Small intestine (tissue), 7 donors: ENCODE measurements around the gene MRPS6. TPM values are rescaled to one million over a fixed set of nuclear protein-coding genes. Genes with fewer than 3 reads are reported as not detected.

Experiments
- DNase-seq, 2 donors: peaks; one replicate each; pipeline versions ENCODE4 v3.0.0 to v3.0.0-alpha.2; 2013
- FAIRE-seq: peaks from 2 replicates; lab custom pipeline; 2012; peaks lifted over from hg19 to GRCh38; lab: Jason Lieb, UNC
- H3K27ac ChIP-seq, 3 donors: one replicate each; pipeline ENCODE4 v1.5.1; 2013; ENCODE audit warnings: low read length in 2 of 3, mild to moderate bottlenecking in 2 of 3, control low read depth in 1 of 3, inconsistent platforms in 1 of 3, low read depth in 1 of 3, moderate library complexity in 1 of 3
- H3K27me3 ChIP-seq, 3 donors: one replicate each; pipeline ENCODE4 v1.6.1; 2013; ENCODE audit warnings: low read length in 3 of 3, inconsistent platforms in 1 of 3; ENCODE audit not compliant: control insufficient read depth in 3 of 3, insufficient read depth in 3 of 3
- H3K36me3 ChIP-seq, 3 donors: one replicate each; pipeline ENCODE4 v1.6.1; 2013; ENCODE audit warnings: low read length in 3 of 3, inconsistent platforms in 1 of 3, low read depth in 1 of 3, mild to moderate bottlenecking in 1 of 3, moderate library complexity in 1 of 3; ENCODE audit not compliant: control insufficient read depth in 3 of 3, insufficient read depth in 2 of 3
- H3K4me1 ChIP-seq, 3 donors: one replicate each; pipeline ENCODE4 v1.6.1; 2013; ENCODE audit warnings: low read length in 2 of 3, inconsistent platforms in 1 of 3, low read depth in 1 of 3, mild to moderate bottlenecking in 1 of 3, moderate library complexity in 1 of 3; ENCODE audit not compliant: control insufficient read depth in 3 of 3, insufficient read depth in 2 of 3
- H3K4me3 ChIP-seq, 3 donors: one replicate each; pipeline ENCODE4 v1.5.1; 2013; ENCODE audit warnings: low read length in 3 of 3, control low read depth in 1 of 3, inconsistent platforms in 1 of 3, low read depth in 1 of 3, mild to moderate bottlenecking in 1 of 3, moderate library complexity in 1 of 3
- H3K9me3 ChIP-seq, 2 donors: one replicate each; pipeline ENCODE4 v1.6.1; 2013; ENCODE audit warnings: low read depth in 1 of 2, low read length in 1 of 2; ENCODE audit not compliant: control insufficient read depth in 2 of 2, insufficient read depth in 1 of 2
- WGBS, 3 donors: extraction: QIAGEN DNeasy Blood & Tissue Kit; methylation state at CpG; one replicate each; pipeline ENCODE4 v1.1.7; 2013; 5-methylcytosine and 5-hydroxymethylcytosine counted together
- polyA plus RNA-seq, 4 donors: library from polyadenylated mRNA; stranded (reverse) in 3 of 4; unstranded in 1 of 4; fragments of 200-250 nt in 3 of 4; fragments of 120-200 nt in 1 of 4; gene quantifications; one replicate each; pipeline versions ENCODE4 v1.2.1 to v1.2.3, GENCODE V29; 2013
- donor health status: healthy with polysubstance abuse.
- donor health status: control.
- donor health status: control.
- donor health status: Bipolar disorder and iron deficiency.
- donor health status: healthy.

MRPS6 gene
- polyA plus RNA-seq, 4 donors, result 47.0 to 118 (median 58.8) TPM

DNA sequence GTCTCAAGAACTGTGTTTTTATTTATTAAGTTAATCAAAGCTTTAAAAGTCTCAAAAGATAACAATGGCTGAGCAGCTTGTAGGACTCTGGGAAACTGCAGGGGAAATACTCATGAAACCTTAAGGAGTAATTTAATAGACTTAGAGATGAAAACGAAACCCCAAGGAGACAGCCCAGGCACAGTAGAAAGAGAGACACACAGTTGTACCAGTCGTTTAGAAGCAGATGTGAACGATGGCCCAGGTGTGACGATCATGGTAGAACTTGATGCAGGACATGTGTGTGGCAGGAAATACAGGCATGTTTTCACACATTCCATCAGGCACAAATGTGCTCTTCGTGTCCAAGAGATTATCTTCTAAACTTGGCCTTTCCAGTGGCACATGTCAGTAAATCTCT lies 21.2 kb upstream of the MRPS6 start:
- no peaks in the 10 kb centered on the region for H3K9me3 ChIP-seq
- no peak for DNase-seq
- no peaks in the 10 kb centered on the region for H3K27me3 ChIP-seq
- no peaks in the 10 kb centered on the region for H3K36me3 ChIP-seq
- no peak overlapping the region for H3K27ac ChIP-seq
- FAIRE-seq, result no peak
- H3K4me3 ChIP-seq, result no peak overlapping the region
- WGBS, 3 donors, result 81 to 86% (median 84%) methylated on average over 5 of the region's 5 CpGs
- peaks cover 0 to 7% (median 0%) of the 10 kb centered on the region in 3 donors for H3K4me1 ChIP-seq

- Histone ChIP-seq H3K9me3 (no peaks in the 10 kb centered on the region), H3K4me1 (peaks cover 0 to 7% (median 0%) of the 10 kb centered on the region in 3 donors), H3K27me3 (no peaks in the 10 kb centered on the region), H3K27ac (no peak overlapping the region), H3K36me3 (no peaks in the 10 kb centered on the region), H3K4me3 (no peak overlapping the region)
- 44 to 71% (median 57%) methylated on average over 4 of the region's 4 CpGs for WGBS, 3 donors
- DNase-seq (peak in 1 of 2 donors; percentile 39), FAIRE-seq (no peak)
Observed at GRCh38 chr21:34054259-34054658, 19.1 kb upstream of the MRPS6 start.

GRCh38 chr21:34055615-34056014 lies 17.8 kb upstream of the MRPS6 start:
- 56 to 70% (median 58%) methylated on average over 4 to 5 of the region's 5 CpGs for WGBS, 3 donors
- Histone ChIP-seq H3K36me3 (no peaks in the 10 kb centered on the region), H3K4me1 (peaks cover 0 to 7% (median 0%) of the 10 kb centered on the region in 3 donors), H3K27ac (peak overlapping the region; percentile 52 to 61 (median 57)), H3K27me3 (no peaks in the 10 kb centered on the region), H3K4me3 (no peak overlapping the region), H3K9me3 (no peaks in the 10 kb centered on the region)
- DNase-seq (peak; percentile 67 to 92), FAIRE-seq (no peak)

DNA sequence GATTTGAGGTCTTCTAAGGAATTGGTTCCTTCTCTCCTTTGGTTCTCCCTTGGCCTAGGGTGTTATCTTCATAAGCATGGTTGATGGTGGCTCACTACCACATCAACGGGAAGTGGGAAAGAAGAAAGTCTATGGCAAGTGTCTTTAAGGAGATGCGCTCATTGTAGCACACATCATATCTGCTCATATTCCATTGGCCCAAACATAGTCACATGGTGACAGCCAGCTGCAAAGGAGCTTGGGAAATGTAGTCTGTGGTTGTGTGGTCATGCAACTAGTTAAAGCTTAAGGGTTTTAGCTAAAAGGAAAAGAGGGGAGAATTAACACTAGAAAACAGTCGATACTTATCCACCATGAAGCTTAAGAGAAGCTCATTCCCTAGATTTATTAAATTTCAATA lies 11.4 kb upstream of the MRPS6 start:
- H3K4me3 ChIP-seq, result no peak overlapping the region
- WGBS, 3 donors, result 86 to 92% (median 86%) methylated on average over 3 of the region's 3 CpGs
- H3K27me3 ChIP-seq, result no peaks in the 10 kb centered on the region
- H3K36me3 ChIP-seq, result no peaks in the 10 kb centered on the region
- no peak overlapping the region for H3K27ac ChIP-seq
- no peaks in the 10 kb centered on the region for H3K4me1 ChIP-seq
- FAIRE-seq (no peak), DNase-seq (peak in 1 of 2 donors; percentile 27)
- no peaks in the 10 kb centered on the region for H3K9me3 ChIP-seq

GRCh38 chr21:34065027-34065426 lies 8.4 kb upstream of the MRPS6 start:
- no peaks in the 10 kb centered on the region for H3K9me3 ChIP-seq
- 73 to 79% (median 74%) methylated on average over 3 of the region's 3 CpGs for WGBS, 3 donors
- no peak for DNase-seq
- H3K27ac ChIP-seq, result no peak overlapping the region
- no peak overlapping the region for H3K4me3 ChIP-seq
- H3K4me1 ChIP-seq, result no peaks in the 10 kb centered on the region
- no peak for FAIRE-seq
- H3K27me3 ChIP-seq, result no peaks in the 10 kb centered on the region
- H3K36me3 ChIP-seq, result no peaks in the 10 kb centered on the region

DNA sequence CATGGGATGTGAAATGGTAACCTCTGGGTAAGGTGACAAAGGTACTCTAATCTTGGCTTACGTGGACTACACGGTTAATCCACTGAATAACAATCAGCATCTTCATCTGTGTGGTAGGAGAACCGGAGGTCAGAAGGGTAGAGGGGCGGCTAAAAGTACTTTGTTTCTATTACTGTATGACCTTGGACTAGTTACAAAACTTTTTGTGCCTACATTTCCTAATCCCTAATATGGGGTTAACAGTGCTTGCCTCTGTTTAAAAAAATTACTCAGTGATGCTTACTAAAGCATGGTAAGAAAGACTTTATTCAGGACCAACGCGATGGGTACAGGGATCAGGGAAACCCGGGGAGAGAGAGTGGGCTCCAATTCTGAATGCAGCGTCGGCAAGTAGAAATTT lies 1.7 kb upstream of the MRPS6 start:
- Histone ChIP-seq H3K36me3 (no peaks in the 10 kb centered on the region), H3K4me1 (peaks cover 0 to 7% (median 7%) of the 10 kb centered on the region in 3 donors), H3K9me3 (no peaks in the 10 kb centered on the region), H3K4me3 (no peak overlapping the region), H3K27ac (no peak overlapping the region), H3K27me3 (no peaks in the 10 kb centered on the region)
- FAIRE-seq, result no peak
- DNase-seq, result no peak
- 87 to 94% (median 93%) methylated on average over 9 of the region's 9 CpGs for WGBS, 3 donors

DNA sequence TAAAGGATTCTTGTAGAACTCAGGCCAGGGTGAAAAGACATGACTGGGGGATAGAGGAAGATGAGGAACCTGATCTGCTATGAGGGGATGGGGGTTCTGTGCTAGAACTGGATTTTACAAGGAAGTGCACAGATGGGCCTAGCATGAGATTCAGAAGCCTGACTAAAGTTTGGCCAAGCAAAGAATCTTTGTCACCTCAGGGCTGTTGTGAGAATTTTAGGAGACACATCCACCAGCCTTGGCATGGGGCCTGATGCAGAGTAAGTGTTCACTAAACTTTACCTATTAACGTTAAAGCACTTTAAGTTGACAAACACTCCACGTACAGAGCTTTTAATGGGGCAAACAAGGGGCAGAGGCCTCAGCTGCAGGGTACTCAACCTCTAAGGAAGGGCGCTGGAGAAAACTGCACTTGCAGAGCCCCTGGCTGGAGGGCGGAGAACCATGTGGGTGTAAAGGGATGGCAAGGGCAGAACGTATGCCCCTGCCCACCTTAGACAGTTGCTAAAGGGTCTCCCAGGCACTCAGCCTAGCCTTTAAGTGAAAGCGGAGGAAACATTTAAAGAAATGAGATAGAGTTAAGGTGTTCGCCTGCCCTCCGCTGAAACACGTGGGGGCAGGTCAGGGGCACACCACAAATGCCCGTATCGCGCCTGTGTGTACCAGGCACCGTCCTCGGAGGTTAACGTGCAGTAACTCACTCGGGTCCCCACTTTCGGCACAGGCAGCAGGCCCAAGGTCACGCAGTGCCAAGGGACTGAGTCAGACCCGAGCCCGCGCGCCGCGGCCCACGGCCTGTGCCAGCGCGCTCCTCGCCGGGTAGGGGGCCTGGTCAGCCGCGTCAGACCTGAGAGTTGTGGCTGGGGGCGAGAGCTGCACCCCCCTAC lies 990 bp upstream of the MRPS6 start:
- Histone ChIP-seq H3K27me3 (no peaks in the 10 kb centered on the region), H3K9me3 (no peaks in the 10 kb centered on the region), H3K4me3 (peak overlapping the region; percentile 32 to 87 (median 60)), H3K27ac (peak overlapping the region; percentile 16 to 58 (median 21)), H3K36me3 (no peaks in the 10 kb centered on the region), H3K4me1 (peaks cover 0 to 9% (median 9%) of the 10 kb centered on the region in 3 donors)
- DNase-seq, result peak in 1 of 2 donors; percentile 27
- 47 to 50% (median 49%) methylated on average over 32 of the region's 32 CpGs for WGBS, 3 donors
- no peak for FAIRE-seq

- no peaks in the 10 kb centered on the region for H3K27me3 ChIP-seq
- WGBS, 3 donors, result 0 to 1% (median 1%) methylated on average over 35 to 95 of the region's 95 CpGs
- peak overlapping the region; percentile 79 to 93 (median 90) for H3K27ac ChIP-seq
- H3K4me3 ChIP-seq, result peak overlapping the region; percentile 80 to 87 (median 81)
- H3K4me1 ChIP-seq, result peaks cover 0 to 9% (median 9%) of the 10 kb centered on the region in 3 donors
- no peaks in the 10 kb centered on the region for H3K36me3 ChIP-seq
- H3K9me3 ChIP-seq, result no peaks in the 10 kb centered on the region
- no peak for FAIRE-seq
- peak; percentile 48 to 75 for DNase-seq
Observed at GRCh38 chr21:34073749-34074282, 438 bp downstream of the MRPS6 start.
